ENCODE data around the gene STAB1.
"Not testable (repeated sequence)": the region's sequence is repeated elsewhere in the genome, so short reads cannot be mapped to it uniquely, and the experiment has no call there.

STAB1 gene

DNA sequence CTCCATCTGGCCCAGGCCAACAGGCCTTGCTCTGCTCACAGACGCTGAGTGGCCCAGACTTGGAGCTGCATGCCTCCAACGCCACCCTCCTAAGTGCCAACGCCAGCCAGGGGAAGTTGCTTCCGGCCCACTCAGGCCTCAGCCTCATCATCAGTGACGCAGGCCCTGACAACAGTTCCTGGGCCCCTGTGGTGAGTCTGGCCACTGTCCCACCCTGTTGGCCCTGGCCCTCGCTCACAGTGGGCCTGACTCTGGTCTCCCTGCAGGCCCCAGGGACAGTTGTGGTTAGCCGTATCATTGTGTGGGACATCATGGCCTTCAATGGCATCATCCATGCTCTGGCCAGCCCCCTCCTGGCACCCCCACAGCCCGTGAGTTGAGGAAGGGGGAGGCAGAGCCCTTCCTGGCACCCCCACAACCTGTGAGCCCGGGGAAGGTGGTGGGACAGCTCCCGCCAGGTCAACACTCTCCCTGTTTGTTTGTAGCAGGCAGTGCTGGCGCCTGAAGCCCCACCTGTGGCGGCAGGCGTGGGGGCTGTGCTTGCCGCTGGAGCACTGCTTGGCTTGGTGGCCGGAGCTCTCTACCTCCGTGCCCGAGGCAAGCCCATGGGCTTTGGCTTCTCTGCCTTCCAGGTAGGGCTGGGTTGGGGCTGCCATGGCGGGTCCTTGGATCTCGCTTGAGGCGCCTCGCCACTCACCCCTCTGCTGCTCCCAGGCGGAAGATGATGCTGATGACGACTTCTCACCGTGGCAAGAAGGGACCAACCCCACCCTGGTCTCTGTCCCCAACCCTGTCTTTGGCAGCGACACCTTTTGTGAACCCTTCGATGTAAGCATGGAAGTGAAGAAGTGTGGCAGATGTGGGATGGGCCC lies 28.5 kb downstream of the STAB1 start:
- DNase-seq (ENCODE audit: low spot score), result no peak

DNA sequence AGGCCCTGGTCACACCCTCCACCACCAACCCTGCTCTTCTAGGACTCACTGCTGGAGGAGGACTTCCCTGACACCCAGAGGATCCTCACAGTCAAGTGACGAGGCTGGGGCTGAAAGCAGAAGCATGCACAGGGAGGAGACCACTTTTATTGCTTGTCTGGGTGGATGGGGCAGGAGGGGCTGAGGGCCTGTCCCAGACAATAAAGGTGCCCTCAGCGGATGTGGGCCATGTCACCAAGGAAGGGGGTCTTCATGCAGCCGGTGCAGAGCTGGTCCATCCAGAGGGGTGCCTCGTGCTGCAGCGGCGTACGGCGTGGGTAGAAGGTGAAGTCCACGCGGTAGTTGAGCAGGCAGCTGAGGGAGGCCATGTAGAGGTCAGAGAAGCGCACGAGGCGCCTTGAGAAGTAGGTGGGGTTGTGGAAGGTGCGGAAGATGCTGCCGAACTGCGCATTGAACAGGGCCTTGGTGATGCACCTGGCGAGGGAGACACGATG lies 29.2 kb downstream of the STAB1 start:
- no peak for DNase-seq (ENCODE audit: low spot score)

DNA sequence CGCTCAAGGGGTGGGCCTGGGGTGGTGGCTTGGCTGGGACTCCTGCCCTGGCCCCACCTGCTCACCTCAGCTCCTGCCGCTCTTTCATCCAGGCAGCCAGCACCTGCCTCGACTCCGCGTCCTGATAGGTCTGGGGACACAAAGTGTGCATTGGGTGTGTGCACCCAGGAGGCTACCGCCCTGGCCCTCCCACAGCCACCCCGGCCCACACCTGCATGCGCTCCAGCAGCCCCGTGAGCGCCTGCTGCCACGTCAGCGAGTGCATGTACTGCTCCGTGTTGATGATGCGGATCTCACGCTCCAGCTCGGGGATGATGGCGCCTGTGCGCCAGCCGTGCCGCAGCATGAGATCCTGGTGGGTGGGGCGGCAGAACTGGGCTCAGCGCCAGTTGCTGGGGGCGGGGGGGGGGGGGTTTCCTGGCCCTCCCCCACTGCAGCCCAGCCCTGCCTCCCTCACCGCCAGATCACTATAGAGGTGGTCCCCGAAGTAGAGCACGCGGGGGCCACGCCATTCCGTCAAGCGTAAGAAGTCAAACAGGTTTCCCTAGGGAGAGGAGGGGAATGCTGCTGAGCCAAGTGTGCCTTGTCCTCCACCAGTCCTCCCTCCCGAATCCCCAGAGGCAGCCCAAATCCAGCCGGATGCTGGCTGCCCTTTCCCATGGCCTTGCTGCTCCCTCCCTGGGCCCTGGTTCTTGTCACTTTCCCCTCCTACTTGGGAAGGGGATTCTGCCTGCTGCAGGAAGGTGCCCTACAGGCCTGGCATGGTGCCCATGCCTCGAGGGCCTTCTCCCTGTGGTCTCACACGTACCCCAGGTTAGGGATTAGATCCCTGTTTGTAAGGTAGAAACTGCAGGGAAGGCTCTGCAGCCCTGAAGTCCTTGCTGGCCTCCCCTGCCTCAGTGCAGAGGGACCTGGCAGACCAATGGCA lies 29.9 kb downstream of the STAB1 start:
- DNase-seq (ENCODE audit: low spot score), result no peak

DNA sequence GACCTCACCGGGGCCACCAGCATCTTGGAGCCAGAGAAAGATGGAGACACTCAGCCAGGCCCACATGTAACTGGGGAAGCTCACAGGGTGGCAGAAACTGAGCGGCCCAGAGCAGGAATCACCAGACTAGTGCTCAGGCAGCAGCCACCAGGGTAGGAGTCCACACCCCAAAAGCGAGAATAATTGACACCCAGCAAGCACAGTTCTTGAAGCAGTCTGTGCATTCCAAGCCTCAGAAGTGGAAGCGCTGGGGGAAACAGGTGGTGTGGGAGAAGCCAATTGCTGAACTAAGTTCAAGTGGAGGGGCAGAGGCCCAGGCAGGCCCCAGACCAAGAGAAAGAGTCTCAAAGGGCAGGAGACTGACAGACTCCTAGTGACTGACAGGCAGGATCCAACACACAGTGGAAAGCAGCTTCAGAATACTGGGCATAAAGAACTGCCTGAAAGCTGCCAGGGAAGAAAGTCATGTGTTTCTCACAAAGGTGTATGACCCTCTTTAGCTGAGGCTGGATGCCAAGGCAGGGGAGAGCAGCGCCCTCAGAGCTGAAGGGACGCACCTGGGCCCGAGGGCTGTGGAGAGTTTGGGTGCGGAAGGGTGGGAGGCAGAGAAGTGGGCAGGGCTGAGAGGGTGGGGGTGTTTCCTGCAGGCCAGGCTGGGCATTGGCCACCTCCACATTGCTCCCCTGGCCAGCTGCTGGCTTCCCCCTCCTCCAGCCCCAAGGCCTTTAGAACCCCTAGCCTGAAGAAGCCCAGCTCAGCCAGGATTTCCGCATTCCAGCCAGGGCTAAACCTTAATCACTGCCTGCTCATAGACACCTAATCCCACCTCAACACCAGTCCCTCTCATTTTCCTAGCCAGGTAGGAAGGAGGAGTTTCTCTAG lies 30.8 kb downstream of the STAB1 start:
- no peak for DNase-seq (ENCODE audit: low spot score)

DNA sequence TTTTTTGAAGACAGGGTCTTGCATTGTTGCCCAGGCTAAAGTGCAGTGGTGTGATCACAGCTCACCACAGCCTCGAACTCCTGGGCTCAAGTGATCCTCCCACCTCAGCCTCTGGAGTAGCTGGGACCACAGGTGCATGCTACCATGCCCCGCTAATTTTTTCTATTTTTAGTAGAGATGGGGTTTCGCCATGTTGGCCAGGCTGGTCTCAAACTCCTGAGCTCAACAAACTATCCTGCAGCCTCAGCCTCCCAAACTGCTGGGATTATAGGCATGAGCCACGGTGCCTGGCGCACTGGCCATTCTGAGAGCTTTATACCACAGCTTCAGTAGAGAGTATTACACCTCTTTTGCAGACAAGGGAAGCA lies 31.5 kb downstream of the STAB1 start:
- DNase-seq (ENCODE audit: low spot score), result not testable (repeated sequence)

DNA sequence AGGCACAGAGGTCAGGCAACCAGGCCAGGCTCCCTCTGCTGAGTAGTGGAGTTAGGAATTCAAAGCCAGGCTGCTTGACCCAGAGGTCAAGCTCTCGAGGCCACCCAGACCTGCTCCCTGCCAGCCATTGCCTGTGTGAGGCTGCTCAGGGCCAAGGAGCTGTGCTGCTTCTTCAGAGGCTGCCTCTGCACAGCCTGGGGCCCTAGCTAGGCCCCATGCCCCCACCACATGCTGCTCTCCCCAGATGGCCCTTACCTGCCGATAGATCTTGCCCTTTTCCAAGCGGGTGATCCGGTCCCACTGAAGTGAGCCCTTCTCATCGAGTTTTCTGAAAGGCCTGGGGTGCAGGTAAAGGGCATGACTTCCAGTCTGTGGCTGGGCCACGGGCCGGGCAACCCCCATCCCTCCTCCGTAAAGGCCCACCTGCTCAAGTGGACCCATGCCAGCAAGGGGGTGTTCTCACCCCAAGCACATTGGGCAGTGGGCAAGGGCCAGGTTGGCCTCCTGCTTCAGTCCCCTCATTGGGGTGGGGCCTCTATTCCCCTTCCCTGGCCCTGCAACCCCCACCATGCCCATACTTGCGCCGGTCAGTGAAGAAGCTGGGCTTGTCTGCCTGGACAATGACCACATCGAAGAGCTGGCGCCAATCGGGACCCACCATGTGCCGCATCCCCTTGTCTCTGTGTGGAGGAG lies 32.0 kb downstream of the STAB1 start:
- no peak for DNase-seq (ENCODE audit: low spot score)

DNA sequence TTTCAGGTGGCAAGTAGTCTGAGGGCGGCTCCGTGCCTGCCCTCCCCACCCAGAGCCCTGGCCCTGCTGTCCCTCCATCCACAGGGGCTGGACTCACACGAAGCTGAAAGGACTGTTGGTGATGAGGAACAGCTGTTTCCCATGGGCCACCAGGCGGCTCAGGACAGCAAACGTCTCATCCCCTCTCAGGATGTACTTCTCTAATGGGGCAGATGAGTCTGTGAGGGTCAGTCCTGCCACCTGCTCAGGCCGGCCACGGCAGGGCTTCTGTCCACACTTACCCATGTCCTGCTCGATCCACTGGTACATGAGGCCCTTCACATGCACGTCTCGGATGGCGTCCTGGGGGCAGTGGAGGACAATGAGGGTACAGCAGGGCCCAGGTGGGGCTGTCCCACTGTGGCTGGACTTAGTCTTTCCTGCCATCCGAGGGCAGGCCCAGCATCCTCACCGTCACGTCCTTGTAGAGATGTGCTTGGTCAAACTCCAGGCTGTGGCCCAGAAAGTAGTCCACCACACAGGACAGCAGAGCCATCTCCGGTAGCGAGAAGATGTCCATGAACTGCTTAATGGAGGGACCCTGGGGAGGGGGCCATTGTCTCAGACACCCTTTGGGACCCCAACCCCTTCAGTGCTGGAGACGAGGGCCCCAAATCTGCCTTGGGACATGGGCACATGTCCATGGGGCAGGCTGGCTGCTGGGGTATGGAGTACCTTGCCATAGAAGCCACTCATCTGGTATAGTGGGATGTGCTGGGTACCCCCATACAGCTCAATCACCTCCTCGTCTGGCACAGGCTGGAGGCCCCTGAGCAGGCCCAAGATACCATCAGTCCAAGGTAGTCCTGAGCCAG lies 32.8 kb downstream of the STAB1 start:
- no peak for DNase-seq (ENCODE audit: low spot score)

DNA sequence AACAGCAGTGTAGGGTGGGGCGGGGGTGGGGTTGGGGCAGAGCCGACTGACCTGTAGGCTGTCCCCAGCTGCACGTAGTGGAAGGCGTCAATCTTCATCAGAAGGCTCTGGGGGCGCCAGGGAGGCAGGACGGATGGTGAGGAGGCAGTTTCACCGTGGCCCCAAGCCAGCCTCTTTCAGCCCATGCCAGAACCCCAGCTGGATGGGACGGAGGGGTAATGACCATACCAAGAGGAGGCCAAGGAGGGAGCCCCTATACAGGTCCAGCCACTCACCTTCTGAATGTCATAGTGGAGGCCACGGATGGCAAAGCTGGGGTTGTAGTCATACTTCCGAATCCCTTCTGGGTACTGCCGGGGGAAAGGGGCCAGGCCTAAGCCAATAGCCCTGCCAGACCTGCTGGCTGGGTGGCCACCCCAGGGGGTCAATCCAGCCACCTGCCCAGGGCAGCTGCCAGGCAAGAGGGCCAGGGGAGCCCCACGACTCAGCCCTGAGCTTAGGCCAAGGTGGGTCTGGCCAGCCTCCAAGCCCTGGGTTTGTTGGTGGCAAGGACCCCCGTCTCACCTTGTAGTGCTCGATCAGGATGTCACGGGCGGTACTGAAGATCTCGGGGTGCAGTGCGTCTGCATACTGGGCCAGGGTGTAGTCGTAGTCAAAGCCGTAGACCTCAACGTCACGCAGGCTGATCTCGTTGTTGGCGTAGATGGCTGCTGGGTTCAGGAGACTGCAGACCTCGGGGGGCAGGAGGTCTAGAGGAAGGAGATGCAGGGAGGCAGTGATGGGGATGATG lies 33.6 kb downstream of the STAB1 start:
- no peak for DNase-seq (ENCODE audit: low spot score)

DNA sequence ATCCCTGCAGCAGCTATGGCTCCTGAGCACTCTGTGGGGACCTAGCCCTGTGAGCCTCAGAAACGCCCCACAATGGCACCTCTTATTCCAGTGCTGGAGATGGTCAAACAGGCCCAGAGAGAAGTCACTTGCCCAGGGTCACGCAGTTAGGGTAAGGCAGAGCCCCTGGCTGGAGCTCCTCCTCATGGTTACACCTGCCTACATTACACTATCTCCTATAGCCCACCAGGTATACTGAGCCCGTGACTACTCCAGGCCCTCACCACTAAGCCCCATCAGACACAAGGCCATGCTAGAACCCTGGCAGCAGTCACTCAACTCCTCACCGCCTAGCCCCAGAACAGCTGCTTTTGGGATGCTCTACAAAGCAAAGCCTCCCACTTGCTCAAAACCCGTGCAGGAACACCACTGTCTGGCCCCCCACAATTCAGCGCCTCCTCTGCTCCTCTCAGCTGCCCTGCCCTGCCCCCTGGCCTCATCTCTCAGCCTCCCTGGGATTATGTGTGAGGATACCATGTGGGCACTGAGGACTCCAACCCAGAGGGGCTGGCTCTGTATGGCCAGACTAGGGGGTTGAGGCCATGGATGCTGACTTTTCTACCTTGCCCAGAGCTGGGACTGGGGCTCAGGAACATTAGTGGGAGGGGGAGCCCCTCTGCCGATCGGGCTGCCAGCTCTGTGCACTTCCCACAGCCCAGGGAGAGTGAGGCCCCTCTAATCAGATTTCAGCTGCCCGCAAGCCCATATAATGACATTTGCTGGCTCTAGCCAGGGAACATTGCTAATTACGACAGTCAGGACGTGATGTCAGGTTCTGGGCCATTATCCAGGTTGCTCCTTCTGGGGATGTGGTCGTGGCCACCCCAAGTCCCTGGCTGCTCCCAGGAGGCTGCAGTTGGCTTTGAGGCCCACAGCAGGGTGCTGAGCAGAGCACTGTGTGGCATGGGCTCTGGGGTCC lies 34.5 kb downstream of the STAB1 start:
- DNase-seq (ENCODE audit: low spot score), result no peak

DNA sequence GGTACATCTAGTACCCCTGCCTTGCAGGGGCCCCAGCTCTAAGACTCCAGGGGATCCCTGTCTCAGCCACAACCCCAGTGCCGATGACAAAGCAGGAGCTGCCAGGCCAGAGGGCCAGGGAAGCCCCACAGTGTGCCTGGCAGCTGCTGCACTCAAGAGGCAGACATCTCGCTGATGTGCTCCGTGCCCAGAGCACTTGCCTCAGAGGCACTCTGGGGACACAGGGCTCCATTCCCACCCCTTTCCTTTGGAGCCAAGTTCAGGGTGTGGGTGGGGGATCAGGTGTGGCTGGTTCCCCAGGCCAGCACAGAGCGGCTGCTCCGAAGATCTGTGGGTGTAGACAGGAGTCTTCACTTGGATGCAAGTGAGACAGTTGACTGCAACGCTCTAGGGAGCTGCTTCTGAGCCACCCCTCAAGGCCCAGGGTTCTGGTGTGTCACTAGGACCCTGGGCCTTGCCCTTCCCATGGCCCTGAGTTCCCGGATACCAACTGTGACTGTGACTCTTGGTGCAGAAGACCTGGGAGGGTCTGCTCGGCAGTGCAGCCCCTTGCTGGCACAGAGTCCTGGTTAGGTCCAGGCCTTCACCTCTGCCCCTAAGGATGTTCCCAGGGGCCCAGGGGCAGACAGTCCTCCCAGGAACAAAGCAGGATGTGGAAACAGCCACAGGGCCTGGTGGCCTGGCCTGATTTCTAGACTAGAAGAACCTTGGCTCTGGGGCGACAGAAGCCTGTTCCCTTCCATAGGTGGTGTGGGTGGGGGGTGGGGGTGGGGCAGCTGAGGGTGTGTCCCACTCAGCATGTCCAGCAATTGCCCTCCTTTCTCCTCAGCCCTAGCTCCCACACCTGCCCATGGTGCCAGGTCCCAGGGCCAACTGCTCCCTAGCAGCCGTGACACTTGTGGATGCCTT lies 36.0 kb downstream of the STAB1 start:
- DNase-seq (ENCODE audit: low spot score), result no peak

DNA sequence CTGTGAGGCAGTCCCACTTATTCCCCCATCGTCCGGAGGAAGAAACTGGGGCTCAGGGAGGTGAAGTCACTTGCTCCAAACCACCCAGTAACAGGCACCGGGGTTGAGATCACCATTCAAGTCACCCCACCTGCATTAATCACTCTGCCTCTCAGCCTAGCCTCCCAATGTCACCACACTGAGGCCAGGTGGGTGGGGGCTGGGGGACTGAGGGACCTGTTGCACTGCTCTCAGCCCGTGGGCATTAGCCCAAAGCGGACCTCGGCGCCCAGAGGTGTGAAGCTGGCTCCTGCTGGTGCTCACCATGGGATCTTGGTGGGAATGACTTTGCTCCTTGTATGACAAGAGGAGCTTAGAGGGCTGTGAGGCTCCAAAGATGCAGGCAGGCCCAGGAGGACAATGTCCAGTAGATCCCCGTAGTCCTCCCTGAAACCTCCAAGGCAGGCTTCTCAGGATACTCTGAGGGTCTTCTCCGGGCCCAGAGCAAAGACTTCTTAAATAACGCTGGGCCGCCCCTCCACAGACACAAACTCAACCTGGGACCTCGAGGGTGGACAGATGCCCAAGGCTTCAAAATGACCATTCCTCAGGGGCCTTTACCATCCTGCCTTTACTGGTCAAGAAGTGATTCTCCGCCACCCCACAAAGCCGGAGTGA lies 36.9 kb downstream of the STAB1 start:
- no peak for DNase-seq (ENCODE audit: low spot score)

DNA sequence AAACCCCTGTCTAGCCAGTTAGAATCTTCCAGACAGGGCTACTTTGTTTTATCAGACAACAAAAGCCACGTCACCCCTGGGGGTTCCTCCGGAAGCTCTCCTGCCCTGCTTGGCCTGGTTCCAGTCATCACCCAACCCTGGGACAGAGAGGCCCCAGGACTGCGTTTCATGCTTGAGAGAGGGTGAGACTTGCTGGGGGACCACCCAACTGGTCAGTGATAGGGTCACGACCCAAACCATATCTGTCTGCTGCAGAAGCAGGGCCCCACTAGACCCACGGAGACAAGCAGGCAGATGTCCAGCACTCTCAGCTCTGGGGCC lies 37.3 kb downstream of the STAB1 start:
- DNase-seq (ENCODE audit: low spot score), result peak; percentile 31

DNA sequence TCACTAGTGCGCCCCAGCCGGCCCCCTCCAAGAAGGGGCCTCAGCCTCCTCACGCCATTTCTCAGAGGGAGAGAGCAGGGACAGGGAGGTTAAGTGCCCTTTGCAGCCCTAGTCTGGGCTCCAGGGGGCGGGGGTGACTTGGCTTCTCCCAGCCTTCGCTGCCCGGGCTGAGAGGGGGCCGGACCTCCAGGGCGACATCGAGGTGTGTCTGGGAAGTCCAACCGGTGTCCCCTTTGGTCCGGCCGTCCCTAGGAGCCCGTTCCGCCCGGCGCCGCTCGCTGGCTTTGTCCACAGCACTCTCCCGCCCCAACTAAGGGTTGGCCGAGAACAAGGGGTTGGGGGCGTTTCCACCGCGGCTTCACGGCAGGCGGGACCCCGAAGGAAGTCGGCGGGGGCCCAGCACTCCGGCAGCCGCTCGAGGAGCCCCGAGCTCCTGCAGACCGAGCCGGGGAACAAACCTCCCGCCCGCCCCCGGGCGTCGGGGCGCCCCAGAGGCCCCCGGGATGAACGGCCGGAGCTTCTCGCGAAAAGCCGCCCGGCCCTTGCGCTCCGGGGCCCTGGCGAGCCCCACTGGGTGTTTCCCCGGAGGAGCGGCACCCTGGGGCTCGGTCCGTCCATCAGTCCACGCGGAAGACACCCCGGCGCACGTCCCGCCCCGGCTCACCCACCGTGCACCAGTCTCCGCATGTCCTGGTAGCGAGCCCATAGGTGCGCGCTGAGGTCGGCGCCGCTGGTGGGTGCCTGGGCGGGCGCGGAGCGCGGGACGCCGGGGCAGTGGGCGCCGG lies 37.9 kb downstream of the STAB1 start:
- no peak for DNase-seq (ENCODE audit: low spot score)

DNA sequence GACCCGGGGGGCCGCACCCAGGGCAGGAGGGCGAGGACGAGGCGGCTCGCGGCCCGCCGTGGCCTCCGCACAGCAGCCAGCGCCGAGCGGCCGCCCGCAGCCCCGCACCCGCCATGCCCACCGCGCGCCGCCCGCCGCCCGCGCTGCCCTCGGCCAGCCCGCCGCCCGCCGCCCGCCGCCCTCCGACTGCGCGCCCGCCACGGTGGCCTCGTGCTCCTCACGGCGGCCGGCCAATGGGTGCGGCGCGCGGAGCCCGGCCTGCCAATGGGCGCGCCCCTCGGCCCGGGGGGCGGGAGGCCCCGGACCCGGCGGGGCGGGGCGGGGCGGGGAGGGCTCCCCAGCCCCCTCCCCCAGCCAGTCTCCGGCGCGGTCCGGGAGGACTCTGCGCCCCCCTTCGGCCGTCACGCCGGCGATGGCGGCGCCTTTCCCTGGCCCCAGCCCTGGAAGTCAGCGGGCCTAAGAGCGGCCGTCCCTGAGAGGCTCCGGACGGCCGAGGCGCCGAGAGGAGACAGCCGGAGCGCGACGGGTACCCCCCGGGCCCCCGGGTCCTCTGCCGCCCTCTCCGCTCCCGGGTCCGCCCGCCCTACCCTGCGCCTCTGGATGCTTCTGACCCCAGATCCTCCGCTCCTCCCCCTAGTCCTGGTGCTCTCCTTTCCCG lies 38.6 kb downstream of the STAB1 start, which contains the start of gene NT5DC2:
Gene NT5DC2, minus strand, starts transcription at position 235 of the 658 bp plus-strand sequence. Its CDS starts 120 bp downstream, at position 115.
- peak; percentile 60 for DNase-seq (ENCODE audit: low spot score)
